Type B pancreatic cell (in vitro differentiated cells): ENCODE measurements around the gene ABAT. TPM values are rescaled to one million over a fixed set of nuclear protein-coding genes. Genes with fewer than 3 reads are reported as not detected.

Experiments used
- DNase-seq: peaks from one replicate; pipeline ENCODE4 v3.0.0; 2021; ENCODE audit warnings: mixed read lengths; ENCODE audit not compliant: unreplicated experiment; ENCODE audit errors: extremely low spot score
- H3K27ac Mint-ChIP-seq: 2 replicates; pipeline ENCODE4 v1.8.0; 2021; ENCODE audit warnings: mild to moderate bottlenecking, mixed read lengths
- H3K27me3 Mint-ChIP-seq: 2 replicates; pipeline ENCODE4 v1.8.0; 2021; ENCODE audit warnings: mixed read lengths
- H3K36me3 Mint-ChIP-seq: 2 replicates; pipeline ENCODE4 v1.8.0; 2021; ENCODE audit warnings: mixed read lengths
- H3K4me1 Mint-ChIP-seq: one replicate; pipeline ENCODE4 v1.8.0; 2021; ENCODE audit warnings: mixed read lengths; ENCODE audit not compliant: unreplicated experiment
- H3K4me3 Mint-ChIP-seq: 2 replicates; pipeline ENCODE4 v1.8.0; 2021; ENCODE audit warnings: mild to moderate bottlenecking, mixed read lengths
- H3K9me3 Mint-ChIP-seq: 2 replicates; pipeline ENCODE4 v1.8.0; 2021; ENCODE audit warnings: mixed read lengths
- total RNA-seq: library from RNA; stranded (reverse); gene quantifications from 2 replicates; pipeline ENCODE4 v1.2.1, GENCODE V29; 2021; ENCODE audit warnings: low replicate concordance
- TF ChIP-seq, protein P1 (sequence below): fragments of 200-600 bp; sonication (generic); conservative IDR thresholded peaks from 2 replicates; pipeline ENCODE4 v1.5.0; 2021; ENCODE audit warnings: antibody characterized with exemption, mild to moderate bottlenecking

The ABAT gene
- total RNA-seq, 1 donor from 2014 or later: 32.1 TPM

DNA sequence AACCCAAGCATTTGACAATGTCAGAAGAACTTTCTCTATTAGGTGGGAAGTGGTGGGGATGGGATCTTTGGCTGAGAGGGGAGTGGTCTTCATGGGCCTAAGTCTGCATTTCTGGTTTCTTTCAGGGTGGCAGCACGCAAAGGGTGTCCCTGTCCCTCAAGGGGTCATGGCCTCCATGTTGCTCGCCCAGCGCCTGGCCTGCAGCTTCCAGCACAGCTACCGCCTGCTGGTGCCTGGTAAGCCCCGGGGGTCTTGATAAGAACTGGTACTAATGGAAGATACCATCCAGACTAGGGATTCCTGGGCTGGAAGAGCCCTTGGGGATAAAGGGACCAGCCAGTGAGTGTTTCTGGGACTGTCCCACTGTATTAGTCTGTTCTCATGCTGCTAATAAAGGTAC lies 61.2 kb downstream of the ABAT start:
- Mint-ChIP-seq H3K4me3 (no peak overlapping the region), H3K4me1 (peaks cover 5% of the 10 kb centered on the region), H3K9me3 (no peaks in the 10 kb centered on the region), H3K27me3 (no peaks in the 10 kb centered on the region), H3K36me3 (peaks cover 17% of the 10 kb centered on the region), H3K27ac (no peak overlapping the region)
- DNase-seq: no peak
- TF ChIP-seq, protein P1, sequence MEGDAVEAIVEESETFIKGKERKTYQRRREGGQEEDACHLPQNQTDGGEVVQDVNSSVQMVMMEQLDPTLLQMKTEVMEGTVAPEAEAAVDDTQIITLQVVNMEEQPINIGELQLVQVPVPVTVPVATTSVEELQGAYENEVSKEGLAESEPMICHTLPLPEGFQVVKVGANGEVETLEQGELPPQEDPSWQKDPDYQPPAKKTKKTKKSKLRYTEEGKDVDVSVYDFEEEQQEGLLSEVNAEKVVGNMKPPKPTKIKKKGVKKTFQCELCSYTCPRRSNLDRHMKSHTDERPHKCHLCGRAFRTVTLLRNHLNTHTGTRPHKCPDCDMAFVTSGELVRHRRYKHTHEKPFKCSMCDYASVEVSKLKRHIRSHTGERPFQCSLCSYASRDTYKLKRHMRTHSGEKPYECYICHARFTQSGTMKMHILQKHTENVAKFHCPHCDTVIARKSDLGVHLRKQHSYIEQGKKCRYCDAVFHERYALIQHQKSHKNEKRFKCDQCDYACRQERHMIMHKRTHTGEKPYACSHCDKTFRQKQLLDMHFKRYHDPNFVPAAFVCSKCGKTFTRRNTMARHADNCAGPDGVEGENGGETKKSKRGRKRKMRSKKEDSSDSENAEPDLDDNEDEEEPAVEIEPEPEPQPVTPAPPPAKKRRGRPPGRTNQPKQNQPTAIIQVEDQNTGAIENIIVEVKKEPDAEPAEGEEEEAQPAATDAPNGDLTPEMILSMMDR: no peak

DNA sequence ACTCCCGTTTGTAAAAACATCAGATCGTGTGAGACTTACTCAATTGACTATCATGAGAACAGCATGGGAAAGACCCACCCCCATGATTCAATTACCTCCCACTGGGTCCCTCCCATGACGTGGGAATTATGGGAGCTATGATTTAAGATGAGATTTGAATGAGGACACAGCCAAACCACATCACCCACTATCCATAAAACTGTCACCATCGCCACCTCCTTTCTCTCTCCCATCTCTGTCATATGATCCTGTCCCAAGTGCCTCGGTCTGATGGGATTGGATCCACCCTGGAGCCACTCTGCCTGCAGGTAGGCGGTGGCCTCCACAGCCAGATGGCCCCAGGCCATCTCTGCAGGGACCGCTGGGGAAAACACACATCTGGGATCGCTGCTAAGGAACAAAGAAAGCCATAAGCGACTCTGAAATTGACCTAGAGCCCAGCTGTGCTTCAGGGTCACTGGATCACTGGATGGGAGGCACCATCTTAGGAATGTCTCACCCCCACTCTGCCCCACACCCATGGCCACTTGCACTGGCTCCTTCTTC lies 61.8 kb downstream of the ABAT start:
- no peak for DNase-seq
- H3K9me3 Mint-ChIP-seq: no peaks in the 10 kb centered on the region
- H3K27ac Mint-ChIP-seq: no peak overlapping the region
- TF ChIP-seq, protein P1: no peak
- no peak overlapping the region for H3K4me3 Mint-ChIP-seq
- H3K27me3 Mint-ChIP-seq: no peaks in the 10 kb centered on the region
- H3K36me3 Mint-ChIP-seq: peaks cover 17% of the 10 kb centered on the region
- H3K4me1 Mint-ChIP-seq: peaks cover 5% of the 10 kb centered on the region

DNA sequence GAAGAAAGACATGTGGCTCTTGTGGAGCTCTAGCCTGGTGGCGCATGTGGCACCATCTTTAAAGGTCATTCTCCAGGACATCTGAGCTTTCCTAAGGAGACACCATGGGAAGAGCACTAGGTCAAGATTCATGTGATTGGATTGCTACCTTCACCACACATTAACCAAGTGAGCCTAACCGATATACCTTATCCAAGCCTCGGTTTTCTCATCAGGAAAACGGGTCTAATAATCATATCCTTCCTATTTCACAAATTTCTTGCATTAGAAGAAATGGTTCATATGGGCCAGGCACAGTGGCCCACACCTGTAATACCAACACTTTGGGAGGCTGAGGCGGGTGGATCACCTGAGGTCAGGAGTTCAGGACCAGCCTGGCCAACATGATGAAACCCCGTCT lies 64.7 kb downstream of the ABAT start:
- Mint-ChIP-seq H3K27me3 (no peaks in the 10 kb centered on the region), H3K4me3 (no peak overlapping the region), H3K36me3 (peaks cover 14% of the 10 kb centered on the region), H3K9me3 (no peaks in the 10 kb centered on the region), H3K27ac (no peak overlapping the region), H3K4me1 (peaks cover 5% of the 10 kb centered on the region)
- TF ChIP-seq, protein P1: no peak
- no peak for DNase-seq

DNA sequence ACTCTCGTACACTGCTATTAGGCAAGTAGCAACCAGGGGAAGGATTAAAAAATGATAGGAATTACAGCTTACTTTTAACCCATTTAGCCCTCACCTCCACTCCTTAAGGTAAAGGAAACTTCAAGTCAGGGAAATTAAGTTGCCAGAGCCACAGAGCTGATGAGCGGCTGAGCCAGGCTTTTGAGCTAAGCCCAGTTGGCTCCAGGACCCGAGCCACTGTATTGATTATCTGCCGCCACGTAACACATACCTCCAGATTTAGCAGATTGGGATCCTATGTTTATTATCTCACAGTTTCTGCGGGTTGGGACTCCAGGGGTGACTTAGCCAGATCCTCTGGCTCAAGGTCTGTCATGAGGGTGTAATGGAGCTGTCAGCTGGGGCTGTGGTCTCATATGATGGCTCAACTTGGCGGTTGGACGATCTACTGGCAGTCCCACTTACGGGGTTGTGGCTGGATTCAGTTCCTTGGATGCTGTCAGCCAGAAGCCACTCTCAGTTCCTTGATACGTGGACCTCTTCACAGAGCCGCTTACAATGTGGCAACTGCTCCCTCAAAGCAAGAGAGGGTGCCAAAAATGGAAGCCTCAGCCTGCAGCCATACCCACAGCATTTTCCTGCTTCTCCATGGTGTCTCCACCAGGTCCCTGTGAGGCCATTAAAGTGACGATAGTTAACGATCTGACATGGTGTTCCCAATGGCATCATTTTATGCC lies 65.7 kb downstream of the ABAT start:
- no peak for DNase-seq
- Mint-ChIP-seq H3K9me3 (no peaks in the 10 kb centered on the region), H3K27ac (no peak overlapping the region)

DNA sequence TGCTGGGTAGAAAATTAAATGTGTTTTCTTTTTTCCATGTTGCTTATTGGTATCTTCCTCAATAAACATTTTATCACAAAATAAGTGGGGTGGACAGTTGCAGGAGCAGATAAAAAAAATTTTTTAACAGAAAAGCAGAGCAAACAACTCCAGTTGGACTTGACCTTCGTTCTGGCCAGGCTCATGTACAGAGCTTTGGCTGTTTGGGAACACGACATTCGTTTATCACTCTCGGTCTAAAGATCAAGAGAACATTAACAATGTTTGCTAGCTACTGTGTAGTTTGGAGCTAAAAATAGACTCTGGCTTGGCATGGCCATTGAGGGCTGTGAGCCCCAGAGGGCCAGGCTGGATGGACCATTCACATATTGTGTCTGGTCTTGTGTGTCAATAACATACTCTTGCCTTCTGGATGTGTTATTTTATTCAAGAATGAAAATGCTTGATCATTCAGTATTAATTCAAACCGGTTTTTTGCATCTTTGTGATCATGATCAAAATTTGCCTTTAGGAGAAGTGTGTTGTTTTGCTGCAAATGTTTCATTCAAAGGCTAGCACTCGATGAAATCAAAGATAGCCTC lies 66.4 kb downstream of the ABAT start:
- no peak for DNase-seq
- Mint-ChIP-seq H3K4me1 (peaks cover 5% of the 10 kb centered on the region), H3K36me3 (peaks cover 7% of the 10 kb centered on the region), H3K4me3 (no peak overlapping the region), H3K27me3 (no peaks in the 10 kb centered on the region), H3K27ac (peak overlapping the region; percentile 36), H3K9me3 (no peaks in the 10 kb centered on the region)
- TF ChIP-seq, protein P1: no peak

More for the DNA sequence above, 65.7 kb downstream of the ABAT start:
- no peak overlapping the region for H3K4me3 Mint-ChIP-seq
- H3K27me3 Mint-ChIP-seq: no peaks in the 10 kb centered on the region
- H3K36me3 Mint-ChIP-seq: peaks cover 10% of the 10 kb centered on the region
- peaks cover 5% of the 10 kb centered on the region for H3K4me1 Mint-ChIP-seq
- TF ChIP-seq, protein P1: no peak
